Measurements from ENCODE around the gene TTC33.
"Not testable (repeated sequence)": the region's sequence is repeated elsewhere in the genome, so short reads cannot be mapped to it uniquely, and the experiment has no call there.

GRCh38 chr5:40722497-40722911, 33.3 kb downstream of the TTC33 start:
- TF ChIP-seq CTCF, POLR2A (IDR thresholded peaks at IDR 0.05): not testable (repeated sequence)

Measured in Peyer's patch (tissue), 4 donors.